Measurements from ENCODE around the gene HEPACAM.

Gene HEPACAM

DNA sequence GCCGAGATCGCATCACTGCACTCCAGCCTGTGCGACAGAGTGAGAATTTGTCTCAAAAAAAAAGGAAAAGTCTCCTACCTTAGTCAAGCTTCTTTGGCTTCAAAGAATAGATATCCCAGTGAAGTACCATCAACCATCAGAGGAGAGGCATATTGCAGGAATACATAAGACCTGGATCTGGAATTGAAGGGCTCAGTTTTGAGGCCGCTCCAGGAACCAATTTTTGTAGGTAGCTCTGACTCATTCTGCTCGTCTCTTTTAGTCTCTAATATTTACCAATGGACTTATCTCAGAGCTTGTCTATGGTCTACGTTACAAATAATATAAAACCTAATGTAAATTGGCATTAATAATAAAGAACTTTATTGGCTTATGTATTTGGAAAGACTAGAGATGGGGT is 10.0 kb upstream of the HEPACAM start:
- Histone ChIP-seq H3K9me2 (replicated peaks; ENCODE audit: control insufficient read depth, low read length) (no peaks in the 10 kb centered on the region), H3K4me1 (ENCODE audit: control insufficient read depth, low read length) (no peaks in the 10 kb centered on the region), H3K27ac (ENCODE audit: low read depth, low read length) (no peak overlapping the region), H4K20me1 (ENCODE audit: control insufficient read depth, insufficient read depth, low read depth, low read length) (no peaks in the 10 kb centered on the region), H3K4me3 (ENCODE audit: low read length) (no peak overlapping the region), H3K27me3 (ENCODE audit: control insufficient read depth, low read length) (0 out of 2 replicates have a peak, but pooled peaks cover 2% of the 10 kb centered on the region), H3K79me2 (ENCODE audit: control insufficient read depth, low read length) (no peaks in the 10 kb centered on the region), H3F3A (ENCODE audit: control insufficient read depth, insufficient read depth) (no peaks in the 10 kb centered on the region), H3K36me3 (ENCODE audit: control insufficient read depth, low read length) (no peaks in the 10 kb centered on the region), H3K4me2 (ENCODE audit: low read length) (no peak overlapping the region), H3K9me3 (ENCODE audit: control insufficient read depth, insufficient read depth, low read length) (no peaks in the 10 kb centered on the region)
- TF ChIP-seq EZH2phosphoT487 (IDR thresholded peaks at IDR 0.05; ENCODE audit: borderline replicate concordance, low read length), result no peak
- TF ChIP-seq, protein P1, sequence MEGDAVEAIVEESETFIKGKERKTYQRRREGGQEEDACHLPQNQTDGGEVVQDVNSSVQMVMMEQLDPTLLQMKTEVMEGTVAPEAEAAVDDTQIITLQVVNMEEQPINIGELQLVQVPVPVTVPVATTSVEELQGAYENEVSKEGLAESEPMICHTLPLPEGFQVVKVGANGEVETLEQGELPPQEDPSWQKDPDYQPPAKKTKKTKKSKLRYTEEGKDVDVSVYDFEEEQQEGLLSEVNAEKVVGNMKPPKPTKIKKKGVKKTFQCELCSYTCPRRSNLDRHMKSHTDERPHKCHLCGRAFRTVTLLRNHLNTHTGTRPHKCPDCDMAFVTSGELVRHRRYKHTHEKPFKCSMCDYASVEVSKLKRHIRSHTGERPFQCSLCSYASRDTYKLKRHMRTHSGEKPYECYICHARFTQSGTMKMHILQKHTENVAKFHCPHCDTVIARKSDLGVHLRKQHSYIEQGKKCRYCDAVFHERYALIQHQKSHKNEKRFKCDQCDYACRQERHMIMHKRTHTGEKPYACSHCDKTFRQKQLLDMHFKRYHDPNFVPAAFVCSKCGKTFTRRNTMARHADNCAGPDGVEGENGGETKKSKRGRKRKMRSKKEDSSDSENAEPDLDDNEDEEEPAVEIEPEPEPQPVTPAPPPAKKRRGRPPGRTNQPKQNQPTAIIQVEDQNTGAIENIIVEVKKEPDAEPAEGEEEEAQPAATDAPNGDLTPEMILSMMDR (IDR thresholded peaks at IDR 0.05; ENCODE audit: low read depth, low read length, poor library complexity, severe bottlenecking), result no peak

DNA sequence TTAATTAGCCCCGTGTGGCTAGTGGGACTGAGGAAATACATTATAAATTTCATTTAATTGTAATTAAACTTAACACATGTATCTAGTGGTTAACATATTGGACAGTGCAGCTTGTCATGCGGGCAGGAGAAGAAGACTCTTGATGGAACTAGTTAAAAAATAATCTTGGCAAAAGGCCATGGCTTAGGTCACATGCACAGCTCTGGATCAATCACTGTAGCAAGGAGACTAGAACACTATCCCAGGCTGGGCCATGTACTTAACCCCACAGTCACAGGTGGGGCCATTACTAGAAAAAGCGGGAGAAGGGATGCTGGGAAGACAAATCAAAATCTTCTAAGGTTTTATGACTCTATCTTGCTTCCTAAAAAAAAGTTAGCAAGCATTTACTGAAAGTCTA is 8.7 kb upstream of the HEPACAM start:
- Histone ChIP-seq H3K4me3 (ENCODE audit: low read length) (no peak overlapping the region), H3K27me3 (ENCODE audit: control insufficient read depth, low read length) (peaks cover 5% of the 10 kb centered on the region; the same call in 1 of the 2 replicates), H4K20me1 (ENCODE audit: control insufficient read depth, insufficient read depth, low read depth, low read length) (no peaks in the 10 kb centered on the region), H3K27ac (ENCODE audit: low read depth, low read length) (no peak overlapping the region), H3K79me2 (ENCODE audit: control insufficient read depth, low read length) (no peaks in the 10 kb centered on the region), H3K9me3 (ENCODE audit: control insufficient read depth, insufficient read depth, low read length) (no peaks in the 10 kb centered on the region), H3K4me1 (ENCODE audit: control insufficient read depth, low read length) (no peaks in the 10 kb centered on the region), H3K4me2 (ENCODE audit: low read length) (no peak overlapping the region), H3F3A (ENCODE audit: control insufficient read depth, insufficient read depth) (no peaks in the 10 kb centered on the region), H3K9me2 (replicated peaks; ENCODE audit: control insufficient read depth, low read length) (no peaks in the 10 kb centered on the region), H3K36me3 (ENCODE audit: control insufficient read depth, low read length) (no peaks in the 10 kb centered on the region)
- no peak for TF ChIP-seq EZH2phosphoT487 (IDR thresholded peaks at IDR 0.05; ENCODE audit: borderline replicate concordance, low read length)

DNA sequence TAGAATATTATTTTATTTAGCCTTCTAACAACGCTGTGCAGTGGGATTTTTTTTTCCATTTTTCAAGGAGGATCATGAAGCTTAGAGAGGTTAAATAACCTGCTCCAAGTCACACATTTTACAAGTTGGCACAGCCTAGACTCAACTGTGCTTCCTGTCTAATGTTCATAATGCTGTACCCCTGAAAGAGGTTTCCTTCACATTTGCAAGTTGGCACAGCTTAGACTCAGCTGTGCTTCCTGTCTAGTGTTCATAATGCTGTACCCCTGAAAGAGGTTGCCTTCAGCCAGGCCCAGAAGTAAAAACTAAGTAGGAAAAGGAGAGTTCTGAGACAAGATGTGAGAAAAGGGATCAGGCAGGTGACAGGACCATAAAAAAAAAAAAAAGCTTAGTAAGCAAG is 7.9 kb upstream of the HEPACAM start:
- Histone ChIP-seq H3K36me3 (ENCODE audit: control insufficient read depth, low read length) (no peaks in the 10 kb centered on the region), H3K4me1 (ENCODE audit: control insufficient read depth, low read length) (no peaks in the 10 kb centered on the region), H3K27me3 (ENCODE audit: control insufficient read depth, low read length) (peaks cover 5% of the 10 kb centered on the region; the same call in 1 of the 2 replicates), H3K79me2 (ENCODE audit: control insufficient read depth, low read length) (no peaks in the 10 kb centered on the region), H3K27ac (ENCODE audit: low read depth, low read length) (no peak overlapping the region), H3F3A (ENCODE audit: control insufficient read depth, insufficient read depth) (no peaks in the 10 kb centered on the region), H3K4me3 (ENCODE audit: low read length) (no peak overlapping the region), H3K4me2 (ENCODE audit: low read length) (no peak overlapping the region), H3K9me2 (replicated peaks; ENCODE audit: control insufficient read depth, low read length) (no peaks in the 10 kb centered on the region), H4K20me1 (ENCODE audit: control insufficient read depth, insufficient read depth, low read depth, low read length) (no peaks in the 10 kb centered on the region), H3K9me3 (ENCODE audit: control insufficient read depth, insufficient read depth, low read length) (no peaks in the 10 kb centered on the region)
- no peak for TF ChIP-seq EZH2phosphoT487 (IDR thresholded peaks at IDR 0.05; ENCODE audit: borderline replicate concordance, low read length)
- TF ChIP-seq, protein P1 (IDR thresholded peaks at IDR 0.05; ENCODE audit: low read depth, low read length, poor library complexity, severe bottlenecking), result no peak

DNA sequence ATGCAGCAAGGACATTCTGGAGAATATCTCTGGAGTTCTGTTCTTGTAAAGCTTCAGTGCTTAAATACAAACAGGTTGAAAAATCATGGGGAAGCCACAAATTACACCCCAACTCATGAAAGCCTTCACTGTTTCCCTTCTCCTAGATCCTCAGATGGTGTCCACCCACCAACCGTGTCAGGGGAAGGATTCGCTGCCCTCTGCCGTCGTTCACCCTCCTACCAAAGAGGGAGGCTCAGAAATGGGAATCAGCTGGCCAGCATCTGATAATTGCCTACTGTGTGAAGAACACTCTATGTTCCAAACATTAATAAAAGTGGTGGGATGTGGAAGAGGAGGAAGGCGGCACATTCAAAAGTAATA is 7.4 kb upstream of the HEPACAM start:
- no peaks in the 10 kb centered on the region for H3K36me3 ChIP-seq (ENCODE audit: control insufficient read depth, low read length)
- H3F3A ChIP-seq (ENCODE audit: control insufficient read depth, insufficient read depth), result no peaks in the 10 kb centered on the region
- no peaks in the 10 kb centered on the region for H3K9me3 ChIP-seq (ENCODE audit: control insufficient read depth, insufficient read depth, low read length)
- H3K27ac ChIP-seq (ENCODE audit: low read depth, low read length), result no peak overlapping the region
- no peak overlapping the region for H3K4me2 ChIP-seq (ENCODE audit: low read length)
- H4K20me1 ChIP-seq (ENCODE audit: control insufficient read depth, insufficient read depth, low read depth, low read length), result no peaks in the 10 kb centered on the region
- H3K4me3 ChIP-seq (ENCODE audit: low read length), result no peak overlapping the region
- no peaks in the 10 kb centered on the region for H3K4me1 ChIP-seq (ENCODE audit: control insufficient read depth, low read length)
- H3K9me2 ChIP-seq (replicated peaks; ENCODE audit: control insufficient read depth, low read length), result no peaks in the 10 kb centered on the region
- no peaks in the 10 kb centered on the region for H3K79me2 ChIP-seq (ENCODE audit: control insufficient read depth, low read length)
- TF ChIP-seq, protein P1 (IDR thresholded peaks at IDR 0.05; ENCODE audit: low read depth, low read length, poor library complexity, severe bottlenecking), result no peak
- TF ChIP-seq EZH2phosphoT487 (IDR thresholded peaks at IDR 0.05; ENCODE audit: borderline replicate concordance, low read length), result no peak
- peaks cover 5% of the 10 kb centered on the region for H3K27me3 ChIP-seq (ENCODE audit: control insufficient read depth, low read length)
